Stimulated activated CD4-positive, alpha-beta T cell treated with anti-CD3 and anti-CD28 coated beads, Interleukin-1b, Interleukin-23, amount 100 ng/mL, for 4 hours (primary cell): Measurements from ENCODE around the gene TRRAP.

Experiments
- DNase-seq, 2 donors: peaks; one replicate each; pipeline ENCODE4 v3.0.0-alpha.2; 2020; ENCODE audit warnings: low read depth in 2 of 2

Gene TRRAP

DNA sequence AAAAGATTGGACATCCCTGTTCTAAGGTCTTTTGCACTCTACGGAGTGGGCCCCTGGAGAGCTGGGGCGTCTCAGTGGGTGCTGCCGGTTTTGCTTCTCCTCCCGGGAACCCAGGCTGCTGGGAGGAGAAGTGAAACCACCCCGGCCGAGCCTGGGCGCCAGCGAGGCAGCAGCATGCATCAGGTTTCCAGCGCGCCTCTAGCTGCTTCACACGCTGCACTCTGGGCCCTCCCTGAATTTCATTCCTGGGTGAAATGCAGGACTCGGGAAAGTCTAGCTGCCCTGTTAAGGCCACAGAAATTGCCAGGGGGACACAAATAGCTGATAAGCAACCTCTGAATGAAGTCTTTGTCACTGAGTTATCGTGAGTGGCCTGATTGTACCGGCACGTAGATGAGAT, 127.4 kb downstream of the TRRAP start:
- DNase-seq, result no peak

DNA sequence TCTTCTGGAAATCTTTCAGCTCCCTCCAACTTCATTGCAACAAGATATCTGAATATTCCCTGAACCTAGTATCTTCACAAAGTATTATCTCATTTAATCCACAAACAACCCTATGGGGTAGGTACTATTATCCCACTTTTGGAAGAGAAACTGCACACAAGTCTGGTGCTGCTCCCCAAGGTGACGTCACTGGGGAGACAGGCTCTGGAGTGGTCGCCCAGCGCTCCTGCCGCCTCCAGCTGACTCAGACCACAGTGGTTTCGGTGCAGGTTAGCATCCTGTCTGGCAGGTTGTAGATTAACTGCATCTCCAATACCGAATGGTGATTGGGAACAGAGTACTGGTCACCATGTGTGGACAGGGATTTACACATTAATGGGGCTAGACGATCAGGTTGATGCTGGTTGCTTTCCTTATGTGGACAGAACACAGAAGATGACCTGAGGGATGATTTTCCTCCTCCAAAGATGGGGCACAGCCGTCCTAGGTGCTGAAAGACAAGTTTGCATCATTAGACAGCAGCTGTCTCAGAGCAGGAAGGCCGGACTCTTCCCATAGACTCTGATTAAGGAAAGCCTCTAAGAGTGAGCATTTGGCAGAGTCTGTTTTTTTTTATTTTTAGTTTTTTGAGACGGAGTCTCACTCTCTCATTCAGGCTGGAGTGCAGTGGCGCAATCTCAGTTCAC, 128.6 kb downstream of the TRRAP start:
- DNase-seq, result no peak

DNA sequence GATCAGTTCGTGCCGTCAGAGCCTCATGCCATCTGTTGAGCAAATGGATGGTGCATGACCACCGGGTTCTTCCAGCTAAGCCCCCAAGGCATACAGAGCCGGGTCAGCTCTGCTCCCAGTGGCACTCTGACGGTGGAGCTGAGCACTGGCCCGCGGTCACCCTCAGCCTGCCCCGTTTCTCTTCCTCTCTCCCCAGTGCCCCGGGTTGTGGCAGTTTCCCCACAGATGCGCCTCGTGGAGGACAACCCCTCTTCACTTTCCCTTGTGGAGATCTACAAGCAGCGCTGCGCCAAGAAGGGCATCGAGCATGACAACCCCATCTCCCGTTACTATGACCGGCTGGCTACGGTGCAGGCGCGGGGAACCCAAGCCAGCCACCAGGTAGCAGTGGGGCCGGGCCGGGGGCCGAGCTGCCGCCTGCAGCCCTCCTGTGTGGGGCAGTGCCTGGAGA, 129.9 kb downstream of the TRRAP start:
- DNase-seq, result no peak

DNA sequence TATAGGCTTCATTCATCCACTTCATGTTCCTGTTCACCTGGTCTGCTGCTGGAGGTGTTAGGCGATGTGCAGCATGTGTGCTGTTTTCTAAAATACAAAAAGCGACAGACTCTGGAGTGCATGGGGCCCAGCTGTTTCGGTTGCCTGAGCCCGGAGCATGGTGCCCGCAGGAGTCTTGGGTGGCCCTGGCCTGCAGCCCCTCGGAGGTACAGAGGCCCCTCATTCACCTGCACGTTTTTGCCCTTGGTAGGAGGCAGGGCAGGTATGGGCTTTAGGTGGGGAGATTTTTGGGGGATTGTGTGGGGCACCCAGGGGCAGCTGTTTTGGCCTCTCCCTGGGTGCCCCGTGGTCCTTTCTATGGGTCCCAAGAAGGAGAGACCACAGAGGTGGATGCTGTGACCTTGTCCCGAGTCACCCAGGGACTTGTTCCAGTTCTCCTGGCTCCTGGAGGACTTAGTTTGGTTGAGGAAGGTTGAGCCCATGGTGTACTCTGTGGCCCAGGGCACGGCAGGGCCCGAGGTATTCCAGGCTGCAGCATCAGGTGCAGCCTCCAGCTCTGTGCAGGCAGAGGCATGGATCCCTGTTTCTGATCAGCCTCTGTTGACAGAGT, 130.7 kb downstream of the TRRAP start:
- DNase-seq, result no peak

GRCh38 chr7:99010281-99010680, 131.9 kb downstream of the TRRAP start:
- DNase-seq, result no peak

- no peak for DNase-seq
Observed at GRCh38 chr7:99011341-99011705, 133.0 kb downstream of the TRRAP start.

- no peak for DNase-seq
Observed at GRCh38 chr7:99011706-99012404, 133.5 kb downstream of the TRRAP start.

DNA sequence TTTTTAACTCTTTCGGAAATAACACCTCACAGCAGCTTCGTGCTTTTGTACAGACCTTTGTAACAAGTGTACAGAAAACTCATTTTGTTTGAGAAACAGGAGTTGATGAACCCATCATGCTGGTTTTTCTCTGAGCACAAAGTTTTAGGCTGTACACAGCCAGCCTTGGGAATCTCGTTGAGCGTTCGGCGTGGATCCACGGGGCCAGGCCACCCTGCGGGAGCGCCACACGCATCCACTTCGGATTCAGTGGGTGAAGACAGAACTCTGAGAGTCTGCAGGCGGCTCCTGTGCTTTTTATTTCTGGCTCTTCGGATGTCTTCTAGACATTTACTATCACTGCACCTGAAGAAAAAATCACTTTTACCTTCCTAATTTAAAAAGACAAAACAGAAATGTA, 134.4 kb downstream of the TRRAP start:
- no peak for DNase-seq

GRCh38 chr7:99013266-99014112, 135.2 kb downstream of the TRRAP start:
- DNase-seq, result no peak

GRCh38 chr7:99014113-99014985, 136.0 kb downstream of the TRRAP start:
- no peak for DNase-seq

- DNase-seq, result no peak
Observed at GRCh38 chr7:99016196-99016595, 137.9 kb downstream of the TRRAP start.

DNA sequence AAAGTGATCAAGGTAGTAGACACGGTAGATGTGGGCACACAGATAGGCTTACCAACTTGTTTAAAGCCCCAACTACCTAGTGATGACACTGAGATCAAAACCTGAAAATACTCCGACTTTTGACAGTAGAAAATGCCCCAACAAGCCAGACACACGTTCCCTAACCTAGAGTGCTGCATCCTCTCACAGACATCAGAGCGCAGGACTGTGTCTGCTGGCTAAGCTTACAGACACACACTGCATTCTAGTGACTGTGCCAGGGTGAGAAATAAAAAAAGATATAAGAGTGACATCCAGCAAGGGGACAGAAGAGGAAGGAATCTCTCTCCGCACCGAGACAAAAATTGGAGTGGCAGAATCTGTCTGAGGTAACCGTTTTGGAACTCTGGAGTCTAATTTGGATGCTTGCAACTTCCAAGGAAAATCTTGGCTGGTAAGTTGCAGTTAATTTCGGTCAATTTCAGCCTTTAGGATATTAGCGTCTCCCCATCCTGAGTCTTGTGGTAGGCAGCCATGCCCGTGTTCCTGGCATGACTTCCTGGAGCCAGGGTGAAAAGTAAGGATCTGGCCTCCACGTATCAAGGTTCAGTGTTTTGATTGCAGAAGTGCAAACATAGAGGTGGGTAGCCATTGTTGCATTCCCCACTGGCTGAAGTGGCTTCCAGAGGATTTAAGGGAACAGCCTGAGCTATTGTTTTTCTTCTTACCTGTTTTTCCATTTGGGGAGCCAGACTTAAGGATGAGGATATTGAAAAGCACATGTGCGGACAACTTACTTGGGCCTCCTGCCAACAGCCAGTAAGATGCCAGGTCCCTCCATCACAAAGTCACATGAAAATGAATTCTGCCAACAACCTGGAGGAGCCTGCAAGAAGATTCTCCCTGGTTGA, 141.4 kb downstream of the TRRAP start:
- no peak for DNase-seq

DNA sequence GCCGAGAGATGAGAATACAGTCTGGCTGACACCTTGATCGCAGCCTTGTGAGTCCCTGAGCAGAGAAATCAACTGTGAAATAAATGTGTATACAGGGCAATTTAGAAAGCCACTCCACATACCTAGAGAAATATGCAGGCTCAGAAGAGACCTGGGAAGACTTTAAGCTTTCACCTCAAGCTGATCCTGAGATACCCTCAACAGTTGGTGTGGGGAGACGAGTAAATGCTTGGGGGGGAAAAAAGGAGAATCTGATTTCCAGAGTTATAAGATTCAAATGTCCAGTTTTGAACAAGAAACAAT, 142.0 kb downstream of the TRRAP start:
- DNase-seq, result no peak

DNA sequence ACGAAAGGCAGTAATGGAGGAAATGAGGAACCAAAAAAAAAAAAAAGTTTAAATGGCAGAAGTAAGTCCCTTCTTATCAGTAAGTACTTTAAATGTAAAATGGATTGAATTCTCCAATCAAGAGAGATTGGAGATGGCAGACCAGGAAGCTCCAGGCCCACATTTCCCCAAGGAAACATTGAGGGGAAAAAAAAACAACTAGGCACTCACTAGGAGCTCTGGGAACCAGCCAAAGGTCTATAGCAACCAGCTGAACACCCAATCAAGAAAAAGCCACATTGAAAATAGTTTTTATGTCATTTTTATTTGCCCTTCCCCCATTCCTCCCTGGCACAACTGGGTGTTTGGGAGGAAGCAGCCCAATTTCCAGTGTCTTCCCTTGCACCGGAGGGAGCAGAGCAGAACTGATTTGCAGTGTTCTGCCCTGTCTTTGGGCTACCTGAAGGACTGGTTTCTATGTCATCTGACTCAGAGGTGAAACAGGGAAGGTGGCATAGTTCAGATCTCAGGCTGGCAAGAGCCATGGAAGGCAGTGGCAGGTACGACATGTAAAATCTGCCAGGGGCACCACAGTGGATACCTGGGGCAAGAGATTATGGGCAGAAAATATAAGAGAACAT, 143.7 kb downstream of the TRRAP start:
- no peak for DNase-seq

GRCh38 chr7:99024066-99024465, 145.7 kb downstream of the TRRAP start:
- DNase-seq, result no peak

DNA sequence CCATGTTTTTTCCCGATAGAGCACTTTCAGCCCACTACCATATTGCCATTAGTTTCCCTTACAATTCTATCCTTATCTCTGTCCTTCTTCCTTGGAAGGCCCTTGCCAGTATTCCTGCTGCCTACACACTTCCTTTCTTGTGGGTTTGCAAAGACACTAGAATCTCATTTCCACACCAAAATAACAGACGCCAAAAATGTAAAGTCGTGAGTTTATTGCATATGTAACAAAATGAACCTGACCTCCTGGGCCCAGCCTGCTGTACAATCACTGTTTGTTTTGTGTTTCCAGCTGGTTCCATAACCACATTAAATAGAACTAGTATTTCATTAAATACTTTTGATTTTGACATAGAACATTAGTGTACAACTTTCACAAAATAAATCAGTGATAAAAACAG, 148.9 kb downstream of the TRRAP start:
- no peak for DNase-seq

- no peak for DNase-seq
Observed at GRCh38 chr7:99027841-99028240, 149.5 kb downstream of the TRRAP start.

- no peak for DNase-seq
Observed at GRCh38 chr7:99028261-99028973, 150.1 kb downstream of the TRRAP start.
